NB4 (cell line): Measurements from ENCODE around the gene AP2A2.
A peak's percentile ranks its signal among the peaks of the same experiment; 100 is the strongest.

Experiments used
- DNase-seq: peaks from one replicate; pipeline ENCODE4 v3.0.0; 2010; ENCODE audit warnings: low read depth
- H3K4me3 ChIP-seq: one replicate; pipeline ENCODE4 v1.5.1; 2011; ENCODE audit warnings: mild to moderate bottlenecking, low read depth, low read length, moderate library complexity
- CTCF ChIP-seq: IDR thresholded peaks from one replicate; pipeline ENCODE4 v1.5.1; 2012; ENCODE audit warnings: low read depth, low read length
- MAX ChIP-seq: IDR thresholded peaks from 2 replicates; pipeline ENCODE4 v1.6.1; 2011; ENCODE audit warnings: low read depth, low read length
- MYC ChIP-seq: IDR thresholded peaks from 2 replicates; pipeline ENCODE4 v1.6.1; 2011; ENCODE audit warnings: low read depth, low read length
- POLR2A ChIP-seq: IDR thresholded peaks from 2 replicates; pipeline ENCODE4 v1.6.1; 2011; ENCODE audit warnings: mild to moderate bottlenecking; ENCODE audit not compliant: insufficient read length; ENCODE audit errors: extremely low read depth

The AP2A2 gene

GRCh38 chr11:940496-941135, 14.9 kb downstream of the AP2A2 start:
- no peak overlapping the region for H3K4me3 ChIP-seq
- no peak for DNase-seq
- TF ChIP-seq MYC = no peak
- TF ChIP-seq MAX = no peak
- TF ChIP-seq POLR2A = no peak
- TF ChIP-seq CTCF = no peak

DNA sequence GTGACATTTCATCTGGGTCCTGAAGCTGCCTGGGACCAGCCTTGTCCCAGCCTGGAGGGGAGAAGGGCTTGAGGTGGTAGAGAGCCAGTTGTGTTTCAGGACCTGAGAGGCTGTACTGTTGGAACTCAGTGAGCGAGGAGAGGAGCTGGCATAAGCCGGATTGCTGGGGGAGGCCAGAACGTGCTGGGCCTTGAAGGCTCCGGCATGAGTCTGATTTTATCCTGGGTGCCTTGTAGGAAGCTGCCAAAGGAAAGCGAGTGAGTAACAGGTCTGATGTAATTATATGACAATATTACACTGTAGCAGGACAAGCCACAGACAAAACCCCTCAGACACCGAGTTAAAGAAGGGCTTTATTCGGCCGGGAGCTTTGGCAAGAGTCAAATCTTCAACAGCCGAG, 17.2 kb downstream of the AP2A2 start:
- DNase-seq = no peak
- no peak for TF ChIP-seq MYC
- TF ChIP-seq MAX = no peak
- TF ChIP-seq CTCF = no peak
- TF ChIP-seq POLR2A = no peak
- no peak overlapping the region for H3K4me3 ChIP-seq

GRCh38 chr11:944711-945470, 19.2 kb downstream of the AP2A2 start:
- no peak for TF ChIP-seq CTCF
- TF ChIP-seq MYC = no peak
- no peak for TF ChIP-seq MAX
- no peak for DNase-seq
- no peak overlapping the region for H3K4me3 ChIP-seq

DNA sequence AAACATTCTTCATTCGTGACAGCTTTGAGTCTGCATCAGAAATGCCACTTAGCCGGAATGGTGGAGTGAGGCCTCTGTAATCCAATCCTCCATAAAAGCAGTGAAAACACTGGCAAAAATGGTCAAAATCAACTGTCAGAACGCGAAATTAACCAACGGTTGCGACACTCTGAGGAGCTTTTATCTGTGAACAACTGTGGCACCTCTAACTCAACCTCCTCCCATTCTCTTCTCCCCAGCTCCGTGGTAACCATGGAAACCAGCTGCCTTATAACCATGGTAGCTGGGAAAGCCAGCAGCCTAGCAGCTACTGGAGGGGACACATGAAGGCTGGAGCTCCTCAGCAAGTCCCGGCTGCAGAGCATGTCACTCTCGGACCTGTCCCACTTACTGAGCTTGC, 20.3 kb downstream of the AP2A2 start:
- no peak for TF ChIP-seq CTCF
- no peak for TF ChIP-seq MYC
- TF ChIP-seq MAX = no peak
- no peak for TF ChIP-seq POLR2A
- no peak overlapping the region for H3K4me3 ChIP-seq
- peak; percentile 75 for DNase-seq

- no peak for DNase-seq
- no peak for TF ChIP-seq POLR2A
- no peak for TF ChIP-seq MYC
- TF ChIP-seq CTCF = no peak
- TF ChIP-seq MAX = no peak
- no peak overlapping the region for H3K4me3 ChIP-seq
Observed at GRCh38 chr11:947744-948143, 22.1 kb downstream of the AP2A2 start.
